ENCODE data around the gene OR51I2.

Gene OR51I2

GRCh38 chr11:5421811-5422210, 27.3 kb upstream of the OR51I2 start, which contains the start of gene OR51Q1:
Gene OR51Q1 (plus strand): TSS chr11:5422111. CDS start chr11:5422201, 90 bp downstream.
- Histone ChIP-seq H3K27ac (ENCODE audit: low read depth, low read length) (no peak within 1 kb of the TSS), H4K20me1 (ENCODE audit: control insufficient read depth, insufficient read depth, low read depth, low read length) (no peaks in the 10 kb centered on the region), H3K4me3 (ENCODE audit: low read length) (no peak within 1 kb of the TSS), H3F3A (ENCODE audit: control insufficient read depth, insufficient read depth) (no peaks in the 10 kb centered on the region), H3K9me2 (replicated peaks; ENCODE audit: control insufficient read depth, low read length) (no peaks in the 10 kb centered on the region), H3K27me3 (ENCODE audit: control insufficient read depth, low read length) (no peaks in the 10 kb centered on the region), H3K36me3 (ENCODE audit: control insufficient read depth, low read length) (no peaks in the 10 kb centered on the region), H3K4me2 (ENCODE audit: low read length) (no peak within 1 kb of the TSS), H3K4me1 (ENCODE audit: control insufficient read depth, low read length) (no peaks in the 10 kb centered on the region), H3K79me2 (ENCODE audit: control insufficient read depth, low read length) (no peaks in the 10 kb centered on the region), H3K9me3 (ENCODE audit: control insufficient read depth, insufficient read depth, low read length) (no peaks in the 10 kb centered on the region)
- TF ChIP-seq, protein P1, sequence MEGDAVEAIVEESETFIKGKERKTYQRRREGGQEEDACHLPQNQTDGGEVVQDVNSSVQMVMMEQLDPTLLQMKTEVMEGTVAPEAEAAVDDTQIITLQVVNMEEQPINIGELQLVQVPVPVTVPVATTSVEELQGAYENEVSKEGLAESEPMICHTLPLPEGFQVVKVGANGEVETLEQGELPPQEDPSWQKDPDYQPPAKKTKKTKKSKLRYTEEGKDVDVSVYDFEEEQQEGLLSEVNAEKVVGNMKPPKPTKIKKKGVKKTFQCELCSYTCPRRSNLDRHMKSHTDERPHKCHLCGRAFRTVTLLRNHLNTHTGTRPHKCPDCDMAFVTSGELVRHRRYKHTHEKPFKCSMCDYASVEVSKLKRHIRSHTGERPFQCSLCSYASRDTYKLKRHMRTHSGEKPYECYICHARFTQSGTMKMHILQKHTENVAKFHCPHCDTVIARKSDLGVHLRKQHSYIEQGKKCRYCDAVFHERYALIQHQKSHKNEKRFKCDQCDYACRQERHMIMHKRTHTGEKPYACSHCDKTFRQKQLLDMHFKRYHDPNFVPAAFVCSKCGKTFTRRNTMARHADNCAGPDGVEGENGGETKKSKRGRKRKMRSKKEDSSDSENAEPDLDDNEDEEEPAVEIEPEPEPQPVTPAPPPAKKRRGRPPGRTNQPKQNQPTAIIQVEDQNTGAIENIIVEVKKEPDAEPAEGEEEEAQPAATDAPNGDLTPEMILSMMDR (IDR thresholded peaks at IDR 0.05; ENCODE audit: low read depth, low read length, poor library complexity, severe bottlenecking), result no peak
- TF ChIP-seq EZH2phosphoT487 (IDR thresholded peaks at IDR 0.05; ENCODE audit: borderline replicate concordance, low read length), result no peak

DNA sequence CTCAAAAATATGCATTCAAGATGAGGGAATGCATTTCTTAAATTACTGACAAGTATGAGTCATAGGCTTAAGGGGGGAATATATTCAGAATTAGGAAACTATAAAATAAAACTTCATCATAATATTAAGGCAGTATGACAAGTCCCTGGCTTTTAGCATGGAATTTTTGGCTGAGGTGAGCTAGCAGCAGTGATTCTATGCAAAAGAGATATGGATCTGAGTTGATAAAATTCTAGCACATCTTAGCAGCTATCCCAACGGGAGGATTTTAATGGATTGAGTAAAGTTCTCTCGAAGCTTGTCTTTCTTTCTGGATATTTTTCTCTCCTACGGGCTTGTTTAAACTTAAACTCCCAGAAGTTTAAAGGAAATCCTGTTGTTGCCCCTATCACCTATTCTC, 26.0 kb upstream of the OR51I2 start:
- no peaks in the 10 kb centered on the region for H3F3A ChIP-seq (ENCODE audit: control insufficient read depth, insufficient read depth)
- H3K4me1 ChIP-seq (ENCODE audit: control insufficient read depth, low read length), result no peaks in the 10 kb centered on the region
- no peaks in the 10 kb centered on the region for H3K36me3 ChIP-seq (ENCODE audit: control insufficient read depth, low read length)
- no peaks in the 10 kb centered on the region for H3K27me3 ChIP-seq (ENCODE audit: control insufficient read depth, low read length)
- H3K79me2 ChIP-seq (ENCODE audit: control insufficient read depth, low read length), result no peaks in the 10 kb centered on the region
- no peaks in the 10 kb centered on the region for H3K9me3 ChIP-seq (ENCODE audit: control insufficient read depth, insufficient read depth, low read length)
- no peak overlapping the region for H3K4me2 ChIP-seq (ENCODE audit: low read length)
- H4K20me1 ChIP-seq (ENCODE audit: control insufficient read depth, insufficient read depth, low read depth, low read length), result no peaks in the 10 kb centered on the region
- H3K27ac ChIP-seq (ENCODE audit: low read depth, low read length), result no peak overlapping the region
- no peaks in the 10 kb centered on the region for H3K9me2 ChIP-seq (replicated peaks; ENCODE audit: control insufficient read depth, low read length)
- TF ChIP-seq, protein P1 (IDR thresholded peaks at IDR 0.05; ENCODE audit: low read depth, low read length, poor library complexity, severe bottlenecking), result no peak
- no peak for TF ChIP-seq EZH2phosphoT487 (IDR thresholded peaks at IDR 0.05; ENCODE audit: borderline replicate concordance, low read length)
- no peak overlapping the region for H3K4me3 ChIP-seq (ENCODE audit: low read length)

DNA sequence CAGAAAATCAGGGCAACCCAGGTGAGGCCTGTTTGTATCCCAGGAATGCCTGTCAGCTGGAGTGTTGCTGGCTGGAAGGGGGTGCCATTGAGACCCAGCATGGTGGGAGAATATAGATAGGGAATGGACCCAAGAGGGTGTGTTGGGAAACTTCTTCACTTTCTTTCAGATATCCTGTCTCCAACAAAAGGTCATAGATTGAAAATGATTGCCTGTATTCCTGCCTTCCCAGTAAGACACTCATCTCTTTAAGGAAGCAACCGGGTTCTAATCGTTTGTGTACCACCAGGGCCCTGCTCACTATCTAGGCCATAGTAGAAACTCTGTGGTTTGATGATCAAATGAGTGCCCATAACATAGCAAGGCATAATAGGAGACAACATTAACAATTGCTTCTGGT, 7.7 kb upstream of the OR51I2 start, which contains the start of gene OR51I1:
OR51I1 (minus strand) TSS at position 101 of the 400 bp plus-strand sequence; CDS start at position 101, 0 bp downstream.
- no peaks in the 10 kb centered on the region for H3K79me2 ChIP-seq (ENCODE audit: control insufficient read depth, low read length)
- H3K9me3 ChIP-seq (ENCODE audit: control insufficient read depth, insufficient read depth, low read length), result no peaks in the 10 kb centered on the region
- no peak for TF ChIP-seq EZH2phosphoT487 (IDR thresholded peaks at IDR 0.05; ENCODE audit: borderline replicate concordance, low read length)
- TF ChIP-seq, protein P1 (IDR thresholded peaks at IDR 0.05; ENCODE audit: low read depth, low read length, poor library complexity, severe bottlenecking), result no peak
- no peaks in the 10 kb centered on the region for H3K36me3 ChIP-seq (ENCODE audit: control insufficient read depth, low read length)
- no peaks in the 10 kb centered on the region for H3K27me3 ChIP-seq (ENCODE audit: control insufficient read depth, low read length)
- H3K9me2 ChIP-seq (replicated peaks; ENCODE audit: control insufficient read depth, low read length), result no peaks in the 10 kb centered on the region
- H3F3A ChIP-seq (ENCODE audit: control insufficient read depth, insufficient read depth), result no peaks in the 10 kb centered on the region
- H3K4me2 ChIP-seq (ENCODE audit: low read length), result no peak within 1 kb of the TSS
- no peak within 1 kb of the TSS for H3K4me3 ChIP-seq (ENCODE audit: low read length)
- no peaks in the 10 kb centered on the region for H3K4me1 ChIP-seq (ENCODE audit: control insufficient read depth, low read length)
- H3K27ac ChIP-seq (ENCODE audit: low read depth, low read length), result no peak within 1 kb of the TSS
- no peaks in the 10 kb centered on the region for H4K20me1 ChIP-seq (ENCODE audit: control insufficient read depth, insufficient read depth, low read depth, low read length)

All from DOHH2 (cell line).